ENCODE data around the gene INSRR. TPM values are rescaled to one million over a fixed set of nuclear protein-coding genes. Genes with fewer than 3 reads are reported as not detected.

The INSRR gene
- total RNA-seq, 1 donor from 2014 or later, result not detected

DNA sequence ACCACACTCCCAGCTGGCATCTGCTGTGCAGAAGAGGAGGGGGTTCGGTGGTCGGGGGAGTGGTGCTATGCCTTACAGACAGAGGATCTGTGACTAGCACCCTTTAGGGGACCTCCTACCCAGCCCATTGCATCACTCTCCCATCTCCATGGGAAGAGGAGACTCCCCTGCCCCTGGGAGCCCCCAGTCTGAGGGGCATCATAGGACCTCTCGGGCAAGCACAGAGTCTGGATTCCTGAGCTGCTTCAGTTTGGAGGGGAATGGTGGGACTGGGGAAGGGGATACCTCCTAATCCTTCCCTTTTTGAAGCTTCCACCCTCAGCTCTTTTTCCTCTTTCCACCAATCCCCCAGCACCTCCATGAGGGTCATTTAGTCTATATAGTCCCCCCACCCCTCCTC, 1.4 kb downstream of the INSRR start:
- TF ChIP-seq CTCF (IDR thresholded peaks at IDR 0.05; ENCODE audit: insufficient read depth, low read length, poor library complexity, severe bottlenecking), result no peak
- H3K27me3 ChIP-seq (ENCODE audit: control insufficient read depth, insufficient read depth, low read length), result peaks cover 78% of the 10 kb centered on the region
- no peak for DNase-seq (ENCODE audit: low read depth)
- no peaks in the 10 kb centered on the region for H3K36me3 ChIP-seq (ENCODE audit: control insufficient read depth, insufficient read depth, low read length)
- H3K4me3 ChIP-seq (ENCODE audit: low read depth, low read length), result no peak overlapping the region

DNA sequence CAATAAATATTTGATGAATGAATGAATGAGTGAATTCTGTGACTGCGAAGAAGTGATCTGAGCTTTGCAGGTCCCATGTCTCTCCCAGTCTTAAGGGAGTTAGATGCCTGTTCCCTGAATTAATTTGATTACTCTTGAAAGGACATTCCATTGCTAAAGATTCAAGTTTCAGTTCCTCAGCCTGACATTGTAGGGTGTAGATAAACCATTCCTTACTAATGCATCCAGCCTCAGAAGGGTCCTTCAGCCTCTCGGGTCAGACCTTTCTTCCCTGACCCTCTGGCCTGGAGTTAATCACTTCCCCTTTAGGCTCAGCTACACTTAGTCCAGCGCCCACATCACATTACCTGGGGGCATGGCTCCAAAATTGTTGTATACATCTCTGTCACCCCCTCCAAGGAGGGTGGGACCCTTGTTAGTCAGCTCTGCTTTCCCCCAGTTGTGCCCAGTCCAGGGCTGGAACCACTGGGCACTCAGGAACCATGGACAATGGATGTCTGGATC, 2.6 kb downstream of the INSRR start:
- H3K27me3 ChIP-seq (ENCODE audit: control insufficient read depth, insufficient read depth, low read length), result peaks cover 79% of the 10 kb centered on the region

GRCh38 chr1:156854634-156855033, 4.3 kb downstream of the INSRR start:
- Histone ChIP-seq H3K4me3 (ENCODE audit: low read depth, low read length) (no peak overlapping the region), H3K27me3 (ENCODE audit: control insufficient read depth, insufficient read depth, low read length) (peaks cover 68% of the 10 kb centered on the region), H3K36me3 (ENCODE audit: control insufficient read depth, insufficient read depth, low read length) (no peaks in the 10 kb centered on the region)
- no peak for TF ChIP-seq CTCF (IDR thresholded peaks at IDR 0.05; ENCODE audit: insufficient read depth, low read length, poor library complexity, severe bottlenecking)
- DNase-seq (ENCODE audit: low read depth), result no peak

More for the DNA sequence above, 2.6 kb downstream of the INSRR start:
- no peak for DNase-seq (ENCODE audit: low read depth)
- no peak for TF ChIP-seq CTCF (IDR thresholded peaks at IDR 0.05; ENCODE audit: insufficient read depth, low read length, poor library complexity, severe bottlenecking)
- Histone ChIP-seq H3K4me3 (ENCODE audit: low read depth, low read length) (no peak overlapping the region), H3K36me3 (ENCODE audit: control insufficient read depth, insufficient read depth, low read length) (no peaks in the 10 kb centered on the region)

DNA sequence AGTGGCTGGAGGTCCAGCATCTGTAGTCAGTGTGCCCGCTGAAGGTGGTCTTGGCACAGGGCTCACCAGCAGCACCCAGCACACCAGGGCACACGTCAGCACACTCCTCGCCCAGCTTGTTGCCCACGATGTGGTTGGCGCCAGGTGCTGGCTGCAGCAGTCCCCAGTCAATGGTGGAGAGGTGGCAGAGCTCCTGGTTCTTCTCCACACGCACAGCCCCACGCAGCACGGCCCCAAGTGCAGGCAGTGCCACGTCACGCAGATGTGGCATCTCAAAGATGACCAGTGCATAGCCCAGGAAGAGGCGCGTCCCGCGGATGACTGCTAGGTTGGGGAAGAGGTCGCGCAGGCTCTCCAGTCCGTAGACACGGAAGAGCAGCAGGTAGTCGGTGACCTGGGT, 5.2 kb downstream of the INSRR start:
- no peak for TF ChIP-seq CTCF (IDR thresholded peaks at IDR 0.05; ENCODE audit: insufficient read depth, low read length, poor library complexity, severe bottlenecking)
- Histone ChIP-seq H3K27me3 (ENCODE audit: control insufficient read depth, insufficient read depth, low read length) (peaks cover 68% of the 10 kb centered on the region), H3K36me3 (ENCODE audit: control insufficient read depth, insufficient read depth, low read length) (no peaks in the 10 kb centered on the region), H3K4me3 (ENCODE audit: low read depth, low read length) (no peak overlapping the region)
- no peak for DNase-seq (ENCODE audit: low read depth)

GRCh38 chr1:156852418-156852874, 6.5 kb downstream of the INSRR start:
- Histone ChIP-seq H3K27me3 (ENCODE audit: control insufficient read depth, insufficient read depth, low read length) (peaks cover 68% of the 10 kb centered on the region), H3K36me3 (ENCODE audit: control insufficient read depth, insufficient read depth, low read length) (no peaks in the 10 kb centered on the region), H3K4me3 (ENCODE audit: low read depth, low read length) (no peak overlapping the region)
- TF ChIP-seq CTCF (IDR thresholded peaks at IDR 0.05; ENCODE audit: insufficient read depth, low read length, poor library complexity, severe bottlenecking), result no peak
- DNase-seq (ENCODE audit: low read depth), result no peak

GRCh38 chr1:156851779-156852417, 7.0 kb downstream of the INSRR start:
- H3K4me3 ChIP-seq (ENCODE audit: low read depth, low read length), result no peak overlapping the region
- no peak for DNase-seq (ENCODE audit: low read depth)
- TF ChIP-seq CTCF (IDR thresholded peaks at IDR 0.05; ENCODE audit: insufficient read depth, low read length, poor library complexity, severe bottlenecking), result no peak
- peaks cover 64% of the 10 kb centered on the region for H3K27me3 ChIP-seq (ENCODE audit: control insufficient read depth, insufficient read depth, low read length)
- no peaks in the 10 kb centered on the region for H3K36me3 ChIP-seq (ENCODE audit: control insufficient read depth, insufficient read depth, low read length)

Measured in kidney epithelial cell (primary cell).